ENCODE results near the gene ZNF292.

- TF ChIP-seq CTCF (IDR thresholded peaks at IDR 0.05; ENCODE audit: borderline replicate concordance, extremely low read depth, low read length, poor library complexity, severe bottlenecking): no peak
- TF ChIP-seq EZH2 (IDR thresholded peaks at IDR 0.05; ENCODE audit: borderline replicate concordance, low read depth, low read length, severe bottlenecking): no peak
Observed at GRCh38 chr6:87200469-87201175, 45.3 kb downstream of the ZNF292 start.
